IPS DF 4.7 (cell line): ENCODE results near the gene SPDEF.

Experiments
- DNase-seq: peaks from one replicate; pipeline ENCODE4 v3.0.0-alpha.2; 2013; ENCODE audit warnings: low spot score; ENCODE audit errors: extremely low read depth

The SPDEF gene

DNA sequence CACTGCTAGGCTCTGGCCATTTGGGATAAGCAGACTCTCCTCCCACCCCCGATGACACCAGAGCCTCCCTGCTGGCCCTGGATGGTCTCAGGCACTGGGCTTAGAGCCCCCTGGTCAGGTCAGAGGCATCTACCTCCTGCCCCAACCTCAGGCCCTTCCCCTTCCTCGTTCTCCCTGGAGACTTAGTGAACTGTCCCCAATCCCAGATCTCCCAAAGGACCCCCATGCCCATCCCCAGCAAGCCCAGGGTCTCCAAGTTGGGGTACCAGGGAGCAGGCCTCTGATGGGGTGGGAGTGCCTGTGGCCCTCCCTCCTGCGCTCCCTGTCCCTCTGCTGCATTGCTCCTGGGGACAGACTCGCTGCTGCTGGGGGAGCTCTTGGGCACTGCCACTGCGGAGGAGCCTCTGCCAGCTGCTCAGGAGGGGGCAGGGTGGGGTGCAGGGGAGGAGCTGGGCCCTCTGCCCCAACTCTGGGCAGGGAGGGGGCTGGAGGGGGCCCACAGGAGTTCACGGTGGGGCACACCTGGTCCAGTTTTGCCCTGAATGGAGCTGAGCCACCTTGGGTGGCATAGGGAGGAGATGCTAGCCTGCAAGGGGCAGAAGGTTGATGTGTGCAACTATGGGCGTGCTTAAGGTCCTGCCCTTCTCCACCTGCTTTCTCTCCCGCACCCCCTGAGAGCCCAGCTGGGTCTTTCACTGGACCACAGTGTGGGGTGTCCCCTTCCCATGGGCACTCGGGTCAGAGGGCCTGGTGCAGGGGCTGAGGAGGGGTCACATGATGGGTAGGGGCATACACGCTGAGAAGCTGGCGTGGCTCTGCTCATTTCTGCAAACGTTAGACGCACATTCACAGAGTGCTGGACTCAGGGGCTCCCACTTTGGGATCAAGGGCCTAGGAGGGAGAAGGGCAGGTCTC lies 40.4 kb downstream of the SPDEF start:
- DNase-seq = no peak

DNA sequence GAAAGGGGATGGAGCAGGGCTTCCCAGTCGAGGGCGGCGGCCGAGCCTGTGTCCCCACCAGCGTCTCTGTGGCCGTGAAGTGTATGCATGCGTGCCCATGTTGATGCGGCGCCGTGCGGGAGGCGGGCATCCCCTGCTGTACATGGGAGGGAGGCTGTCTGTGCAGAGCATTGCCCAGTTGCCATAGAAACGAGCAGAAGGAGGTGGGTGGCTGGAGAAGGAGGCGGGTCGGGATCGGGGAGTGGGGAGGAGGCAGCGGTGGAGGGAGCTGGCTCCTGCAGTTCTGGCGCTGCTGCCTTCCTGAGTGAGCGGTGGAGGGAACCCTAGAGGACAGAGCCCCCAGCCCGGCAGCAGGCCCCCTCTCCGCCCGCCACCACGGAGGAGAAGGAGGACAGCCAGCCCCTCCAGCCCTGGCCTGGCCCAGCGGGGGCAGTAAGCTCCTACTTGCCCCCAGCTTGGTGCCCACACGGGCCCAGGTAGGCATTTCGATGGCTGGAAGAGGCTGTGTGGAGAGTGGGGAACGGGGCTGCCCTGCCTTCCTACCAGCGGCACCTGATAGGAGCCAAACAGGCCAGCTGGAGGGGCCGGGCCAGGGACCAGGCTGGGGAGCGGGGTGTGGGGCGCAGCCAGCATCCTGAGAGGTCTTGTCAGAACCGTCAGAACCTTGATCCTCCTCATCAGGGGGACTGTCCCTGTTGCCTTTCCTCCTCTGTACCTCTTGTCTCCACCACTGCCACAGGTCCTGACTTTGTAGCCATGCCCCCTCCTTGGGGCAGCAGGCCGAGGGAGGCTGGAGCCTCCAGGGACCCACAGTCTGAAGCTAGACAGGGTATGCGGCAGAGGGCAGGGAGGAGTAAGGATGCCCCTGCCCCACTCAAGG lies 41.3 kb downstream of the SPDEF start:
- no peak for DNase-seq

DNA sequence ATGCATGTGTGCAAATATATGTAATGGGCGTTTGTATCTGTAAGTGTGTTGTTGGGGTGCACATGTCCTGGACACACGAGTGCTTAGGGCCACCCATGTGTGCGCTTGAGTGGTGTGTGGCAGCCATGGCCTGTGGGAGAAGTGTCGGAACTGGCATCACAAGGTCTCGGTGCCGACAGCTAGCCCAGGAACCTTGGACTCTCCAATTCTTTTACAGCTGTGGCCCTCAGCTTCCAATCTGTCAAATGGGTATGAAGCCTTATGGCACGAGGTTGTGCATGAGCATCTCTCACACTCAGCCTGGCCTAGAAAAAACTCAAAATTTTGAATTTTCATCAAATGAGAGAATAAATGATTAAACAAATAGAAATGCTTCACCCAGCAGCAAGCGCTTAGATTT lies 42.0 kb downstream of the SPDEF start:
- DNase-seq = no peak

DNA sequence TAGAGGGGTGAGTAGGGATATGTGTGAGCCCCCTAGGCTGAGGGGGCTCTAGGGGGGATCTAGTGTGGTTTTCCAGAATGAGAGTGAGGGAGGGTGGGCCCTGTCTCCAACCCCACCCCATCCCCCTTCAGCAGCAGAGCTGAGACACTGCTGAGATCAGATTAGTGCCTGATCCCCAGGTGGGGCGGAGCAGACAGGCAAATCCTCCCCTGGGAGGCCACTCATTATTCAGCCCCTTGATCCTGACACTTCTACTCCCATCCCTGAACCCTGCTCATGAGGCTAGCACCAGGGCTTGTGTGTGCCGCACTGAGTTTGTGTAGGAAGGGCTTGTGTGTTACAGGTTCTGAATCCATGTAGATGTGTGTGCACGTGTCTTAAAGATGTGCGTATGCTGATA lies 42.5 kb downstream of the SPDEF start:
- no peak for DNase-seq

DNA sequence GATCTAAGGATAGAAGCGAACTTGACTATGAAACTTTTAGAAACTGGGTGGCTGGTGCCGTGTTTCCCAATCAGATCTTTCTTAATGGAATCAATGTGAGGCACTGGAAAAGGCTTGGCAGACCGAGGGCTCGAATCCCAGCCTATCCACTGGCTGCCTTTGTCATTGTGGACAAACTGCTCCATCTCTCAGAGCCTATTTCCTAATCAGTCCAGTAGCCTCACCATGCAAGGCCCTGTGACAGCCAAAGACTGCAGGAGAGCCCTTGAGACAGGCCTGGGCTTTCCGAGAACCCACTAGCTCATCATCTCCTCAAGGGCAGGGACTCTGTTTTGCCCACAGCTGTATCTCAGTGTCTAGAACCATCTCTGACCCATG lies 43.4 kb downstream of the SPDEF start:
- DNase-seq = no peak

DNA sequence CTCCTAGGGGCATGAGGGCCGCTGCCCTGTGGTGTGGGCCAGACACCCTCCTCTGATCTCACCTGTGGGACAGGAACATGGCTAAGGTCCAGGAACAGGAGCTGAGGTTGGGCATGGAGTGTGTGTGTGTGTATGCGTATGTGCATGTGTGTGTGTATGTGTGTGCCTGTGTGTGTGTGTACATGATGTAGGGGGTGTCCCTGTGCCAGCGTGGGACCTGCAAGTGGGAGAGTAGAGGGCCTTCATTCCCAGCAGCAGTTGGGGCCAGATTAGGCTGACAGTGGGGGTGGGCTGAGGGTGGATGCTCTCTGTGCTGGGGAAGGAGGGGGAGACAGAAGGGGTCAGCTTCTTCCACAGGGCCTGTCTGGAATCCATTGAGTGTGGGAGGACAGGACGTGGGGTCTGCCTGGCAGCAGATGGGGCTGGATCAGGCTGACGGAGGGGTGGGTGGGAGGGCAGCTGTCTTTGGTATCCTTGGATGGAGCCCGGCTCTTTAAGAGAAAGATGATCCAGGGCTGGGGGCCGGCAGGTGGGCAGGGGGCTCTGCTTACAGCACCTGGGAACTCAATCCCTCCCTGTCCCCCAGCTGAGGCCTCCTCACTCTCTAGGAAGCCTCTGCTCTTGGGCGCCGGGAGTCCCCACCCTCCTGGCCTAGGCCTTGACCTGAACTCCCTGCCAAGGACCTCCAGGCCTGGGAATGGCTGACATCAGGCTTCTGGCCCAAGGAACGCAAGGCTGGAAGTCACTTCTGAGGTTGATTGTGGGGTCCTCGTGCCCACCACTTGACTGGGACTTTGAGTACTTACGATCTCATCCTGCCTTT lies 44.0 kb downstream of the SPDEF start:
- DNase-seq = no peak

DNA sequence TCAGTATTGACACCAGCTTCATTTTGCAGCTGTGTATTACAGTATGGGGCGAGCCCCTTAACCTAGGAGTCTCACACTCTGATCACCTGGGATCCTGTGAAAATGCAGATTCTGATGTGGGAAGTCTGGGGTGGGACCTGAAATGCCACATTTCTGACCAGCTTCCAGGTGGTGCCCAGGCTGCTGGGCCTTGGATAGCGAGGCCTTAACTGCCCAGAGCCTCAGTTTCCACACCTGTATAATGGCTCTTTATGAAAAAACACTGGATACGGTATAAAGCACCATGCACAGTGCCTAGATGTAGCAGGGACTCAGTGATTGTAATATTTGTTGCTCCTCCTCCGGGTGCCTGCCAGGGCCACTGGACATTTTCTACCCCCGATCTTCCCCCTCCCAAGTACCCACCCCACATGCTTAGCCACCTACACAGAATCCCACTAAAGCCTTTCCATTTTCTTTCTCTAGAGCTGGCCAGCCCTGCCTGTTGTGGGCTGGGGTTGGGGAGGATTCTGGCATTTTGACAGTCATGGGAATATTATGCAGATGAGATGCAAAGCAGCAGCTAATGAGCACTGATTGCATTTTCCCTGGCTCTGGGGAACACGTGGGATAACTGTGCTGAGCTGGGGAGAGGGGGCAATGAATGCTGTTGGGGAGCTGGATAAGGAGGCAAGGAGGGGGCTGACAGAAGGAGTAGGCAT lies 44.8 kb downstream of the SPDEF start:
- no peak for DNase-seq

DNA sequence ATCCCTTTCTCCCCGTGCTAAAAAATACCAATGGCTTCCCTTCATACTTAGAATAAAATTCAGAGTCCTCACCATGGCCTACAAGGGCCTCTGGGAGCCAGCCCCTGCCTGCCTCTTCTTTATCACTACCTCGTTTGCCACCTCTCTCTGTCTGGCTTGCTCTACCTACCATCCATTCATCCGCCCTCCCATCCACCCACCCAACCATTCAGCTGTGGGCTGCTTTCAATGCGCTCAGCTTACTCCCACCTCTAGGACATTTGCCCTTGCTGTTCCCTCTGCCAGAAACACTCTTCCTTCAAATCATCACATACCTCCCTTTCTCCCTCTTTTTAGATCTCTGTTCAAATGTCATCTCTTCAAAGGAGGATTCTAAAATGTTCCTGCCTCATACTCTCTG lies 45.8 kb downstream of the SPDEF start:
- DNase-seq = no peak

DNA sequence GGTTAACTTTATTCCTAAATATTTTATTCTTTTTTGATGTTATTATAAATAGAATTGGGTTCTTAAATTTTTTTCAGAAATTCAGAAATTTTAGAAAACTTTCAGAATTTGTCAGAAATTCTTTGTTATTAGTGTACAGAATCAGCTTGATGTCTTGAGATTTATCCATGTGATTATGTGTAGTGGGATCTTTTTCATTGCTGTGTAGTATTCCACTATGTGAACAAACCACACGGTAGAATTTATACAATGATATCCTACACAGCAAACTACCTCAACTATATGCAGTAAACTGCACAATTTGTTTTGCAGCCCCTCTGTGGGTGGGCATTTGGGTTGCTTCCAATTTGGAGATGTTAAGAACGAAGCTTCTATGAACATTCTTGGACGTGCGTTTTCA lies 46.3 kb downstream of the SPDEF start:
- no peak for DNase-seq

DNA sequence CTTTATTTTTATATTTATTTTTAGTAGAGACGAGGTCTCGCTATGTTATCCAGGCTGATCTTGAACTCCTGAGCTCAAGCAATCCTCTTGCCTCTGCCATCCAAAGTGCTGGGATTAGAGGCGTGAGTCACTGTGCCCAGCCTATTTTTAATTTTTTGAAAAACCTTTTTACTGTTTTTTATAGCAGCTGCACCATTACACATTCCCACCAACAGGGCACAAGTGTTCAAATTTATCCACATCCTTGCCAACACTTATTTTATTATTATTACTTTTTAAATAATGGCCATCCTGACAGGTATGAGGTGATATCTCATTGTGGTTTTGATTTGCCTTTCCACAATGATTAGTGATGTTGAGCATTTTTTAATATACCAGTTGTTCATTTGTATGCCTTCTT lies 47.7 kb downstream of the SPDEF start:
- no peak for DNase-seq

DNA sequence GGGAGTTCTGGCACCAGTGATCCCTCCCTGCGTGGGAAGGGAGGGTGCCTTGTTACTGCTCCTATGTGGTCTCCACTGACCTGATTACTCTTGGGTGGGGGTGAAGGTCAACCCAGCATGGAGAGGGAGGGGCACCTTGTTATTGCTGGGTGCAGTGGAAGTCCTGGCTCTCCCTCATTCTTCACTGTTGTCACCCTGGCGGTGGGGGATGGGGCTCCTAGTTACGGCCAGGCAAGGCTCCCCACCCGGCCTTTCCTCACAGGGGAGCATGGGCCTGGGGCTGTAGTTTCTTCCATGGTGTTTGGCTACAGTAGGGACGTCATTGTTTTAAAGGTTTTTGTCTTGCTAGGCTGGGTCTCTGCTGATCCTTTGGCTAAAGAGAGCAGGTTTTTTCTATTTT lies 49.4 kb downstream of the SPDEF start:
- DNase-seq = no peak

DNA sequence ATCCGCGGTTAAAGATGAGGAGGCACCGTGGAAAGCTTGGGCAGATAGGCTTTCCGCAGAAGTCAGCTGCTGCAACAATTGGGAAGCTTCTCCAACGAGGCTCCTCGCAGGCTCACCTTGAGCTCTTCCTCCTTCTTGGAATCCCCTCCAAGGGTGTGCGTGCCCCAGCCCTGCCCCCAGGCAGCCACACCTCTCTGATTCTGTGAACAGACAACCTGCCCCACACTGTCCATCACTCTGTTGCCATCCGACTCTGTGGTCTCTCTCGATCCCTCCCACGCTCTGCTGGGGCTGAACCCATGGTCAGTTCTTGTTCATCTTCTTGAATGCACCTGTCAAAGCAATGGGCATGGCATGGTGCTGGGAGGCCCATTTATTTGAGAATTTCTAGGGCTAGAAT lies 58.7 kb downstream of the SPDEF start:
- no peak for DNase-seq

DNA sequence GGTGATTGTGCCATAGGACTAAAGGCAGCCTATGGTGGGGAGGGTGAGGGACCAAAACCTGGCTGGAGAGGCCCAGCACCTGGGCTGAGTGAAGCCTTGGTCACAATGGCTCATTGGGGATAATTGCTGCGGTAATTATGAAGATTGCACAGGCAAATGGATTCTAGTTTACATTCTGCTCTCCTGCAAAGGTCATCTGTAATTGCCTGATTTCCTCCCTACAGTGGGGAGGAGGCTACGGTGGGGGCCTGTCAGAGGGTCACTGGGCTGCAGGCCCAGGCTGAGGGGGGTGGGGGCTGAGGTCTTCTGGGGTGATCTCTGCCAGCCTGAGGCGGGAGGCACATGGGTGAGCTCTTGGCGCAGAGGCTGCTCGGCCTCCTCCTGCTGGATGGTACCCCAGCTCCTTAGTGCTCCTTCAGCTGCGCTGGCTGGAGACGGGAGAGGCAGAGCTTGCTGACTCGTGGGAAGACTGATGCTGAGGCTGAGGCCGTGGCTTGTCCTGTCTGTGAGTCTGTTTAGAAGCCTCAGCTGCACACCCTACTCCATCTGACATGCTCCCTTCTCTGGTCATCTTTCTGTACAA lies 59.9 kb downstream of the SPDEF start:
- no peak for DNase-seq

DNA sequence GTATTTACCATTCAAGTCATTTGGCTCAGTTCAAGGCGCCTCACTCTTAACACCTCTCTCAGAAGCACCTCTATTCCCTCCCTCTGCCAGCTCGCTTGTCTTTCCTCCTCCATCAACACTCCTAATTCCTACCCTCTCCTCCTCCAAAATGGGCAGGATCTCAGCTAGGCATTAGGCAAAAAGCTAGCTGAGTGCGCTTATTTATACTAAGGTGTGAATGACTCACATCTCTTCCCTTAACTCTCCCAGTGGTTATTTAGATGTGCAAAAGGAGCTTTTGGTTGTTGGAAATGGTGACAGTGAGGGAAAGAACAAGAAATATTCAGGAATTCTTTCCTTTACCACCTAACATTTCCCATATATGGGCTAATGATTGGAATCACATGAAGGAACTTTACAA lies 61.2 kb downstream of the SPDEF start:
- DNase-seq = no peak

DNA sequence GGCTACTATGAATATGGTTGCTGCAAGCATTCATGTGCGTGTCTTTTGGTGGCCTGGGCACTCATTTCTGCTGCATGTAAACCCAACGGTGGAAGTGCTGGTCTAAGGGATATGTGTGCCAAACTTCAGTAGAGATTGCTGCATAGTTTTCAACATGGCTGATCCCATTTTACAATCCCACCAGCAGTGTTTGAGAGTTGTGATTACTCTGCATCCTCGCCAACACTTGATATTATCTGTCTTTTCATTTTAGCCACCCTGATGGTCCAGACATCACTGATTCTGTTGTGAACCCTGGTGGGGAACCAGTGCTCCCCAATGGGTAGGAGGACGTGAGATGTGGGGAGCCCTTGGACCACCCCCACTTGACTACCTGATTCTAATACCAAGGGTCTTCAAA lies 62.8 kb downstream of the SPDEF start:
- no peak for DNase-seq

DNA sequence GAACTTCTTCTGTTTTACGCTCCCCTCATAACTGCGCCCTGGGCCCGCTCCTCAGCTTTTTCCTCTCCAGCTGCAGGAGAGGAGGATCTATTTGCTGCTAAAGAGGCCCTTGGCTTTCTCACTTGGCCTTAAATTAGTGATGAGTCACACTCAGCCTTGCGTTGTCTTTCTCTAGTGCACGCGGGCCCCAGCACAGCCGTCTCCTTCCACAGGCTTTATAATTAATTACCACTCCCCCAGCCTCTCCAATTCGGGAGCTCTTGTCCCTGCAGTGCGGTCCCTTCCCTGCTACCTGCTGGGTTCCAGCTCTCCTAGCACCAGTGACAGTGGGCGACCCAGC lies 65.1 kb downstream of the SPDEF start:
- no peak for DNase-seq

DNA sequence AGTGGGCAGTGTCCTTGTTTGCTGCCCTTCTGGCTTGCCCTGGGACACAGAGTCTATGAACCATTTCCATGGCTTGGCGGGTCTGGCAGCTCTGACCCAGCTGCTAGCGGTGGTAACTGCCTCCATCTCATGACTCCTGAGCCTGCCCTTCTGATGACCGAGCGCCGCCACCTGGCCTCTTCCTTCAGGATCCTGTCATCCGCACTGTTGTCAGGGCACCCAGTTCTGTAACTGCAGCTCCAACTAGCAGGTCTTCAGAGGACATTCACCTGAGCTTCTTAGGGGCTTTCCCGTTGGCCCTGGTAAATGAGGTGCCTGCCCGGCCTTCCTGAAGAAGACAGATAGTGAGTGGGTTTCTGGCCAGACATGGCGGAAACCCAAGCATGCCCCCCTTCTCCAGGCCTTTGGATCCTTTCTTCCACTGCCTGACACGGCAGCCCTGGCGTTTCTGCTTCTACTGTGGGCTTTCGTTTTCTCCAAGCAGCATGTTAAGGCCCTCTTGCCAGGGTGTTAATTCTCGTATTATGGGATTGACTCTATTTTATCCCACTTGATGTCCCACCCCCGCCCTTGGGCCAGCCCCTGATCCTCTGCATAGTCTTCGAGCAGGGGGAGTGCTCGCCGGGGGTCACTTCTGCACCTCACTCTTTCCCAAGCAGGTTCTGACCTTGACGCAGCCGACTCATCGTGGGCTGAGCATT lies 65.6 kb downstream of the SPDEF start:
- DNase-seq = no peak

DNA sequence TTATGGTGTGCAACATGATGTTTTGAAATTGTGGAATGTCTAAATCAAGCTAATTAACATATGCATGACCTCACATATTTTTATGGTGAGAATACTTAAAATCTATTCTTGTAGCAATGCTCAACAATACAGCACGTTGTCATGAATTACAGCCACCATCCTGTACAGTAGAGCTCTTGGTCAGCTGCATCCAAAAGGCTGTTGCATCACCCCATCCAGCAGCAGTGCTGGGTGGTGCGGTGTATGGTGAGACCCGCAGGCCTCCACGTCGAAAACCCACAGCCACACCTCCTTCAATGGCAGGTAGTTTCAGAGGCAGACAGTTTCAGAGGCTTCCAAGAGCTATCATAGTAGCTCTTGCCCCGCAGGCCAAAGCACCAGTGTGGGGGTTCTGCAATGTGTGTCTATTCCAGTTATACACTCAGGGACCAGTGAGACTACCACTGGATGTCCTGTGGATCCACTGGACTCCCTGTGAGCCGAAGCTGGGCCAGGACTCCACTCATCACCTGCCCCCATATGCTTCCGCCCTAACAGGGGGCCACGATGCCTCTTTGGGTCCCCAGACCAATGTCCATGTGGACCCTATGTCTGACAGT lies 66.8 kb downstream of the SPDEF start:
- DNase-seq = no peak
